Natural killer cell (primary cell): ENCODE results near the gene ARL5A. TPM values are rescaled to one million over a fixed set of nuclear protein-coding genes. Genes with fewer than 3 reads are reported as not detected.

Experiments used
- ATAC-seq, 3 donors: fragments of 150-1000 bp in 2 of 3; fragments of 200-7000 bp in 1 of 3; cut with Tn5 transposase; 1 replicate in 1 of 3; 2 replicates in 2 of 3; pipeline ENCODE4 v1.10.0; 2021; ENCODE audit warnings: mild to moderate bottlenecking in 2 of 3, moderate library complexity in 2 of 3
- DNase-seq, 2 donors: peaks; one replicate each; pipeline versions ENCODE4 v3.0.0 to v3.0.0-alpha.2; 2013 to 2021; ENCODE audit warnings: mixed read lengths in 1 of 2
- H3K27ac ChIP-seq: one replicate; pipeline ENCODE4 v1.5.1; 2013; ENCODE audit warnings: mild to moderate bottlenecking, low read length
- H3K27me3 ChIP-seq: one replicate; pipeline ENCODE4 v1.6.1; 2013; ENCODE audit warnings: low read length; ENCODE audit not compliant: control insufficient read depth, insufficient read depth
- H3K36me3 ChIP-seq: one replicate; pipeline ENCODE4 v1.6.1; 2013; ENCODE audit warnings: low read length; ENCODE audit not compliant: control insufficient read depth, insufficient read depth
- H3K4me1 ChIP-seq: one replicate; pipeline ENCODE4 v1.6.1; 2013; ENCODE audit warnings: low read length; ENCODE audit not compliant: control insufficient read depth, insufficient read depth
- H3K4me3 ChIP-seq: one replicate; pipeline ENCODE4 v1.5.1; 2013; ENCODE audit warnings: low read length
- H3K9me3 ChIP-seq: one replicate; pipeline ENCODE4 v1.6.1; 2013; ENCODE audit warnings: low read length; ENCODE audit not compliant: control insufficient read depth, insufficient read depth
- H3K27ac Mint-ChIP-seq, 2 donors: one replicate each; pipeline ENCODE4 v1.8.0; 2022; ENCODE audit warnings: mild to moderate bottlenecking in 2 of 2, mixed read lengths in 2 of 2, moderate library complexity in 1 of 2
- H3K27me3 Mint-ChIP-seq, 2 donors: one replicate each; pipeline ENCODE4 v1.8.0; 2022; ENCODE audit warnings: low read depth in 2 of 2, mixed read lengths in 2 of 2
- H3K36me3 Mint-ChIP-seq: one replicate; pipeline ENCODE4 v1.8.0; 2022; ENCODE audit warnings: mixed read lengths
- H3K4me1 Mint-ChIP-seq, 2 donors: one replicate each; pipeline ENCODE4 v1.8.0; 2022; ENCODE audit warnings: mixed read lengths in 2 of 2
- H3K4me3 Mint-ChIP-seq: one replicate; pipeline ENCODE4 v1.8.0; 2022; ENCODE audit warnings: mild to moderate bottlenecking, moderate library complexity, mixed read lengths
- H3K9me3 Mint-ChIP-seq, 2 donors: one replicate each; pipeline ENCODE4 v1.8.0; 2022; ENCODE audit warnings: mixed read lengths in 2 of 2
- CTCF ChIP-seq: fragments of 200-600 bp; IDR thresholded peaks from one replicate; pipeline ENCODE4 v1.8.0; 2022; ENCODE audit warnings: antibody characterized with exemption
- WGBS: methylation state at CpG from one replicate; pipeline ENCODE4 v1.1.7; 2013; ENCODE audit warnings: missing lambda C conversion rate; ENCODE audit not compliant: insufficient coverage; 5-methylcytosine and 5-hydroxymethylcytosine counted together
- intact Hi-C: fragments of 100-400 bp; cut with micrococcal nuclease; formaldehyde crosslinking; loops from one replicate; pipeline ENCODE4 v1.14.2; 2022
- total RNA-seq, 4 donors: library from RNA; stranded (reverse); fragments of 120-200 nt in 1 of 4; gene quantifications; one replicate each; pipeline versions ENCODE4 v1.2.3 to v1.2.4, GENCODE V29; 2013 to 2022

The ARL5A gene
- total RNA-seq, 3 donors from 2014 or later (not counting 1 experiment from before 2014, with no cell fraction given): 39.9 to 58.0 (median 56.5) TPM

GRCh38 chr2:151809073-151809383 is 19.2 kb downstream of the ARL5A start:
- Histone ChIP-seq H3K27ac (peak overlapping the region; percentile 9), H3K4me3 (no peak overlapping the region), H3K4me1 (peaks cover 4% of the 10 kb centered on the region), H3K9me3 (no peaks in the 10 kb centered on the region), H3K27me3 (no peaks in the 10 kb centered on the region), H3K36me3 (peaks cover 54% of the 10 kb centered on the region)
- no peaks in the 10 kb centered on the region for H3K4me1 Mint-ChIP-seq
- no peak for DNase-seq
- no peaks in the 10 kb centered on the region for H3K36me3 Mint-ChIP-seq
- no peak for ATAC-seq
- intact Hi-C loops: no loop called here
- H3K27me3 Mint-ChIP-seq: no peaks in the 10 kb centered on the region
- H3K9me3 Mint-ChIP-seq: no peaks in the 10 kb centered on the region
- no peak overlapping the region for H3K4me3 Mint-ChIP-seq
- no peak overlapping the region for H3K27ac Mint-ChIP-seq
- no peak for TF ChIP-seq CTCF
- no CpG with 5 or more reads among the region's 1 CpG for WGBS

- ATAC-seq: peak; percentile 58 to 77 (median 75)
- no peaks in the 10 kb centered on the region for H3K27me3 Mint-ChIP-seq
- H3K4me3 Mint-ChIP-seq: no peak overlapping the region
- no peaks in the 10 kb centered on the region for H3K36me3 Mint-ChIP-seq
- H3K4me1 Mint-ChIP-seq: no peaks in the 10 kb centered on the region
- H3K27me3 ChIP-seq: no peaks in the 10 kb centered on the region
- peak in 1 of 2 donors; percentile 67 for DNase-seq
- no peaks in the 10 kb centered on the region for H3K9me3 ChIP-seq
- H3K27ac ChIP-seq: peak overlapping the region; percentile 9
- H3K9me3 Mint-ChIP-seq: no peaks in the 10 kb centered on the region
- no peak overlapping the region for H3K4me3 ChIP-seq
- peaks cover 50% of the 10 kb centered on the region for H3K36me3 ChIP-seq
- TF ChIP-seq CTCF: peak; percentile 80
- H3K4me1 ChIP-seq: peaks cover 4% of the 10 kb centered on the region
- 84% methylated on average over 5 of the region's 5 CpGs for WGBS
- no peak overlapping the region for H3K27ac Mint-ChIP-seq
- intact Hi-C loops: no loop called here
Measured at GRCh38 chr2:151808258-151809072, 19.8 kb downstream of the ARL5A start.

- Mint-ChIP-seq H3K9me3 (no peaks in the 10 kb centered on the region), H3K4me3 (no peak overlapping the region), H3K4me1 (no peaks in the 10 kb centered on the region), H3K27ac (no peak overlapping the region), H3K36me3 (peaks cover 7% of the 10 kb centered on the region), H3K27me3 (no peaks in the 10 kb centered on the region)
- Histone ChIP-seq H3K36me3 (peaks cover 45% of the 10 kb centered on the region), H3K4me1 (peaks cover 4% of the 10 kb centered on the region), H3K27ac (no peak overlapping the region), H3K27me3 (no peaks in the 10 kb centered on the region), H3K4me3 (no peak overlapping the region), H3K9me3 (no peaks in the 10 kb centered on the region)
- intact Hi-C loops: no loop called here
- no peak for TF ChIP-seq CTCF
- DNase-seq (no peak), ATAC-seq (peak in 1 of 3 donors; percentile 71)
Measured at GRCh38 chr2:151805961-151806360, 22.3 kb downstream of the ARL5A start.

GRCh38 chr2:151805343-151805742 is 22.9 kb downstream of the ARL5A start:
- no CpG with 5 or more reads among the region's 1 CpG for WGBS
- no peak for DNase-seq
- no peak overlapping the region for H3K27ac ChIP-seq
- Mint-ChIP-seq H3K36me3 (peaks cover 7% of the 10 kb centered on the region), H3K4me3 (no peak overlapping the region), H3K9me3 (no peaks in the 10 kb centered on the region), H3K4me1 (no peaks in the 10 kb centered on the region), H3K27ac (no peak overlapping the region), H3K27me3 (no peaks in the 10 kb centered on the region)
- H3K36me3 ChIP-seq: peaks cover 39% of the 10 kb centered on the region
- H3K27me3 ChIP-seq: no peaks in the 10 kb centered on the region
- H3K4me1 ChIP-seq: peaks cover 4% of the 10 kb centered on the region
- no peaks in the 10 kb centered on the region for H3K9me3 ChIP-seq
- intact Hi-C loops: no loop called here
- no peak for TF ChIP-seq CTCF
- ATAC-seq: no peak
- H3K4me3 ChIP-seq: no peak overlapping the region
